ENCODE data around the gene BACE2. TPM values are rescaled to one million over a fixed set of nuclear protein-coding genes. Genes with fewer than 3 reads are reported as not detected.
"Not testable (repeated sequence)": the region's sequence is repeated elsewhere in the genome, so short reads cannot be mapped to it uniquely, and the experiment has no call there.

The BACE2 gene
- total RNA-seq, 2 experiments from 2014 or later = 0.77 to 1.1 TPM

- no peaks in the 10 kb centered on the region for H3K9me3 Mint-ChIP-seq
- no peak overlapping the region for H3K27ac Mint-ChIP-seq
- ChIA-PET CTCF (interaction anchor here (1.0 kb wide), 1 partner anchor 9 kb away, joined by 3 read pairs; no protein-coding TSS in a partner anchor), POLR2A (no interaction called here)
- intact Hi-C loops (cut with micrococcal nuclease) = no loop called here
- H3K27me3 Mint-ChIP-seq = peaks cover 19% of the 10 kb centered on the region
- H3K4me1 Mint-ChIP-seq (ENCODE audit: low read depth) = peaks cover 4% of the 10 kb centered on the region
- no peak for DNase-seq
- no peak overlapping the region for H3K4me3 Mint-ChIP-seq
- no peaks in the 10 kb centered on the region for H3K36me3 Mint-ChIP-seq
These were observed 122.3 kb downstream of the BACE2 start for GRCh38 chr21:41290106-41290799.

DNA sequence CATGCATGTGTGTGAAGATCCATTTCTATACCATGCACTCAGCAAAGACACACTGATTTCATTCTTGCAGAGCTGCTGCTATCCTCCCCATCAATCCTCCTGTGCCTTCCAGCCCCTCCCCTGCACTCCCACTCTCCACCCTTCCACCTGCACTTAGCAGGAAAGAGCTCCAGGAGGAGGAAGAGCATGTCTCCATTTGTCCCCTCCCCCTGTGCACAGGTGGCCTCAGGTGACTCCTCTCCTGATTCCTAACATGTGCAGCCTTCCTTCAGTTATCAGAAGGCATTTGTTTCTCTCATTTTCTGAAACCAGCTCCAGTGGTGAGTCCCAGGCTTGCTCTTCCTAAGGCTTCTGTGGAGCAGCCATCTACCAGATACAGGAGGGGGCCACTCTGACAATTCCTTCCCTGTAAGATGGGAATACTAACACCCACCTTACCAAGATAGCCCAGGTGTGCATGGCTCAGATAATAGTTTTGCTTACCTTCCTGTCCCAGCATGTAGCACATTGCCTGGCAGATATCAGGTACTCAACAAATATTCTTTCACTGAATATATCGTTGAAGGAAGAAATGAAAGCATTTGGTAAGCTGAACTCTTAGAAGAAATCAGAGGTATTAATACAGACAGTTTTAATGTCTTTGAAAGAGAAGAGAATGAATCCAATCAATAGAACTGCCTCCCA, 126.7 kb downstream of the BACE2 start:
- Mint-ChIP-seq H3K4me3 (no peak overlapping the region), H3K4me1 (ENCODE audit: low read depth) (peaks cover 4% of the 10 kb centered on the region), H3K27me3 (peaks cover 33% of the 10 kb centered on the region), H3K27ac (no peak overlapping the region), H3K36me3 (no peaks in the 10 kb centered on the region), H3K9me3 (peaks cover 7% of the 10 kb centered on the region)
- intact Hi-C loops (cut with micrococcal nuclease) = no loop called here
- DNase-seq = no peak
- POLR2A ChIA-PET = no interaction called here
- CTCF ChIA-PET = interaction anchor here (5.0 kb wide), 1 partner anchor 12 kb away, joined by 20 read pairs; no protein-coding TSS in a partner anchor

GRCh38 chr21:41295721-41296254, 127.8 kb downstream of the BACE2 start:
- CTCF ChIA-PET = interaction anchor here (1.3 to 5.0 kb wide), 2 partner anchors 13 to 165 kb away, joined by 3 to 20 read pairs; no protein-coding TSS in a partner anchor
- POLR2A ChIA-PET = no interaction called here
- no peak overlapping the region for H3K27ac Mint-ChIP-seq
- H3K4me3 Mint-ChIP-seq = no peak overlapping the region
- DNase-seq = no peak
- intact Hi-C loops (cut with micrococcal nuclease) = no loop called here
- peaks cover 4% of the 10 kb centered on the region for H3K4me1 Mint-ChIP-seq (ENCODE audit: low read depth)
- H3K27me3 Mint-ChIP-seq = peaks cover 31% of the 10 kb centered on the region
- no peaks in the 10 kb centered on the region for H3K36me3 Mint-ChIP-seq
- H3K9me3 Mint-ChIP-seq = peaks cover 7% of the 10 kb centered on the region

GRCh38 chr21:41302976-41303375, 135.0 kb downstream of the BACE2 start:
- no peaks in the 10 kb centered on the region for H3K36me3 Mint-ChIP-seq
- intact Hi-C loops (cut with micrococcal nuclease) = no loop called here
- peaks cover 6% of the 10 kb centered on the region for H3K27me3 Mint-ChIP-seq
- no peaks in the 10 kb centered on the region for H3K4me1 Mint-ChIP-seq (ENCODE audit: low read depth)
- ChIA-PET POLR2A (no interaction called here), CTCF (no interaction called here)
- DNase-seq = no peak
- no peak overlapping the region for H3K4me3 Mint-ChIP-seq
- H3K9me3 Mint-ChIP-seq = peaks cover 7% of the 10 kb centered on the region
- H3K27ac Mint-ChIP-seq = no peak overlapping the region

DNA sequence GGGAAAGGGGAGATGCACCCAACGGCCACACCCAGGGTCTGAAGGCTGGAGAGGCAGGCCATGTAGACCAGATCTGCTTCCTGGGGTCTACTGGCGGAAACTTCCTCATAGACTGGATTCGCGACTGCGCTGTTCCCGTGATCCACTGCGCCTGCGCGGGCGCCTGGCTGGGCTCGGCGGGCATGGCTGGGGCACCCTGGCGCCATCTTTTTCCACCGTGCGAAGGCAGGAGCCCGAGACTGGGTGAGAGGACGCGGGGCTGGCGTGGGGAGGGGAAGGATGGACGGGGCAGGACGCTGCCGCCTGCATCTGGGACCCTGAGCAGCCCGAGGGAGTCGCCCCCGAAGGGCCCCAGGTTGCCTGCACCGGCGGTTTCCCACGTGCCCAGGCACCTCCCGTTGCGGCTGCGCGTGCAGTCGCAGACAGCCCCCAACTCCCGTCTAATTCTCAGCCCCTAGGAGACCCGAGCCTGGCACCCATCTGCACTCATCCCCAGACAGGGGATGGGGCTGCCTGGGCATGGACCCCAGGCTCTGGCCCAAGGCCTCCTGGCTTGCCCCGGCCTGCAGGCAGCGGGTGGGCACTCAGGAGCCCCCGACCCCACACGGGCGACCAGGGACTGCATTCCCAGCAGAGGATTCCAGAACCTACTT, 136.2 kb downstream of the BACE2 start:
- no peak overlapping the region for H3K4me3 Mint-ChIP-seq
- H3K4me1 Mint-ChIP-seq (ENCODE audit: low read depth) = no peaks in the 10 kb centered on the region
- H3K27ac Mint-ChIP-seq = no peak overlapping the region
- ChIA-PET POLR2A (no interaction called here), CTCF (no interaction called here)
- no peak for DNase-seq
- intact Hi-C loops (cut with micrococcal nuclease) = no loop called here
- H3K9me3 Mint-ChIP-seq = no peaks in the 10 kb centered on the region
- H3K36me3 Mint-ChIP-seq = no peaks in the 10 kb centered on the region
- peaks cover 4% of the 10 kb centered on the region for H3K27me3 Mint-ChIP-seq

DNA sequence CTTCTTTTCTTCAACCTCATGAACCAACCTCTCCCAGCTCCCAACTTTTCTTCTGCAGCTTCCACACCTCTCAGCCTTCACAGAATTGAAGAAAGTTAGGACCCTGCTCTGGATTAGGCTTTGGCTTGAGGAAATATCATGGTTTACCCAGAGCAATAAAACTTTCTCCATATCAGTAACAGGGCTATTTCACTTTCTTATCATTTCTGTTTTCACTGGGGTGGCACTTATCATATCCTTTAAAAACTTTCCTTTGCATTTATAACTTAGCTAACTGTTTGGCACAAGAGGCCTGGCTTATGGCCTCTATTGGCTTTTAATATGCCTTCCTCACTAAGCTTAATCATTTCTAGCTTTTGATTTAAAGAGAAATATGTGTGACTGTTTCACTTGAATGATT, 139.3 kb downstream of the BACE2 start:
- H3K27ac Mint-ChIP-seq = no peak overlapping the region
- DNase-seq = no peak
- H3K4me1 Mint-ChIP-seq (ENCODE audit: low read depth) = no peaks in the 10 kb centered on the region
- H3K9me3 Mint-ChIP-seq = no peaks in the 10 kb centered on the region
- intact Hi-C loops (cut with micrococcal nuclease) = no loop called here
- peaks cover 11% of the 10 kb centered on the region for H3K27me3 Mint-ChIP-seq
- H3K36me3 Mint-ChIP-seq = no peaks in the 10 kb centered on the region
- H3K4me3 Mint-ChIP-seq = no peak overlapping the region
- CTCF ChIA-PET = interaction anchor here (1.4 kb wide), 1 partner anchor 24 kb away, joined by 4 read pairs; no protein-coding TSS in a partner anchor
- POLR2A ChIA-PET = no interaction called here

DNA sequence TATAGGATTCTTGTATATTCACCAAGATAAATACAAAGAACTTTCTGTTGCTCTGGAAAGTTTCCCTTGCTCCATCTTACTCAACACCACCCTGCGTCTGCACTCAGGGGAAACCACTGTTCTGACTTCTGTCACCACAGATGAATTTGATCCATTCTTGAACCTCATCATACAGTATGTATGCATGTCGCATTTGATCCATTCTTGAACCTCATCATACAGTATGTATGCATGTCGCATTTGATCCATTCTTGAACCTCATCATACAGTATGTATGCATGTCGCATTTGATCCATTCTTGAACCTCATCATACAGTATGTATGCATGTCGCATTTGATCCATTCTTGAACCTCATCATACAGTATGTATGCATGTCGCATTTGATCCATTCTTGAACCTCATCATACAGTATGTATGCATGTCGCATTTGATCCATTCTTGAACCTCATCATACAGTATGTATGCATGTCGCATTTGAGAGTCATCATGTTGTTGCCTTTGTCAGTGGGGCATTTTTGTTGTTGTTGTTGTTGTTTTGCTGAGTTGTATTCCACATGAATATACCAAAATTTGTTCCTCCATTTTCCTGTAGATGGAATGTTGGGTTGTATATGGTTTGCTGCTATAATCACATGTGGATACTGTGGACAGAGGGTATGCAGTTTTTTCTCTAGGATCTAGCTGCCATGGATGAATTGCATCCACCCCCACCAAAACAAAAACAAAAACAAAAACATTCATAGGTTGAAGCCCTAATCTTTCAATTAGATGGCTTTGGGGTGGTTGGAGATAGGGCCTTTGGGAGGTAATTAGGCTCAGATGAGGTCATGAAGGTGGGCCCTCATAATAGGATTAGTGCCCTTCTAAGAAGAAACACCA, 145.6 kb downstream of the BACE2 start:
- H3K9me3 Mint-ChIP-seq; H3K4me3 Mint-ChIP-seq; H3K36me3 Mint-ChIP-seq; CTCF ChIA-PET; H3K4me1 Mint-ChIP-seq (ENCODE audit: low read depth); DNase-seq; POLR2A ChIA-PET; H3K27ac Mint-ChIP-seq; intact Hi-C loops (cut with micrococcal nuclease): not testable (repeated sequence)
- H3K27me3 Mint-ChIP-seq = peaks cover 39% of the 10 kb centered on the region

DNA sequence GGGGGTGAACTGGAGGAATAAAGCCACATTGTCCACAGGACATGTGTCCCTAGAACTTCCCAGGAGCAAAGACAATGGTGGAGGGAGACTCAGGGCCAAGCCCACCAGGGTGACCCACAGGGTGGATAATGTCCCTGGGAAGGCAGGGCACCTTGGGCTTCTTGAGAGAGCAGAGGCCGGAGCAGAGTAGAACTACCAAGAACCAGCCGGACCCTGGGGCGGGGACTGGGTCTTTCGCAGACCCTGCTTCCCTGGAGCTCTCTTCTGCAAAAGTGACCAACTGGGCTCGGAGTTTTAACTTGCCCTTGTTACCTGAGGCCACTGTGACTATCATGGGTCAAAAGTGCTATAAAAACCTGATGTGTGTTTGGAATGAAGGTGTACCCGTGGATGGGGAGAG, 147.8 kb downstream of the BACE2 start:
- CTCF ChIA-PET = no interaction called here

GRCh38 chr21:41316200-41317062, 148.5 kb downstream of the BACE2 start, which contains the start of gene FAM3B:
Gene FAM3B (plus strand): TSS chr21:41316801. CDS start chr21:41316880, 79 bp downstream.
- Mint-ChIP-seq H3K27me3 (peaks cover 35% of the 10 kb centered on the region), H3K4me3 (no peak within 1 kb of the TSS), H3K36me3 (no peaks in the 10 kb centered on the region), H3K4me1 (ENCODE audit: low read depth) (peaks cover 3% of the 10 kb centered on the region), H3K27ac (no peak within 1 kb of the TSS), H3K9me3 (no peaks in the 10 kb centered on the region)
- DNase-seq = no peak
- ChIA-PET POLR2A (no interaction called here), CTCF (no interaction called here)
- intact Hi-C loops (cut with micrococcal nuclease) = no loop called here

More for the DNA sequence above, 147.8 kb downstream of the BACE2 start:
- POLR2A ChIA-PET = no interaction called here
- H3K4me3 Mint-ChIP-seq = no peak overlapping the region
- intact Hi-C loops (cut with micrococcal nuclease) = no loop called here
- H3K36me3 Mint-ChIP-seq = no peaks in the 10 kb centered on the region
- no peak for DNase-seq
- H3K9me3 Mint-ChIP-seq = no peaks in the 10 kb centered on the region
- H3K4me1 Mint-ChIP-seq (ENCODE audit: low read depth) = peaks cover 3% of the 10 kb centered on the region
- peaks cover 35% of the 10 kb centered on the region for H3K27me3 Mint-ChIP-seq
- no peak overlapping the region for H3K27ac Mint-ChIP-seq

DNA sequence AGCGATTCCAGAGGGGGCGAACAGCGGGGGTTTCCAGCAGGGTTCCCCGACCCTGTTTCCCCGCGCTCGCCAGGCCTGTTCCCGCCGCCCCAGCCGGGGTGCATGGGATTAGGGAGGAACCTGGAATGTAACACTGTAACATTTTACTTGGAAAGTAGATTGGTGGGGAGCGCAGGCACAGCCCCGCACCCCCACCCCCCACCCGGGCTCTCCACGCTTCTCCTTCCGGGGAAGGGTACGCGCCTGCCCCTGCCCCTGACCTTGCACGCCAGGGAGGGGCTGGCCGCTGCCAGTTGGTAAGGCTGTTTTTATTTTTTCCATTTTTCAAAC, 149.1 kb downstream of the BACE2 start:
- DNase-seq = no peak
- H3K27ac Mint-ChIP-seq = no peak overlapping the region
- no peaks in the 10 kb centered on the region for H3K36me3 Mint-ChIP-seq
- CTCF ChIA-PET = no interaction called here
- intact Hi-C loops (cut with micrococcal nuclease) = no loop called here
- POLR2A ChIA-PET = no interaction called here
- peaks cover 3% of the 10 kb centered on the region for H3K4me1 Mint-ChIP-seq (ENCODE audit: low read depth)
- H3K9me3 Mint-ChIP-seq = no peaks in the 10 kb centered on the region
- H3K27me3 Mint-ChIP-seq = peaks cover 32% of the 10 kb centered on the region
- H3K4me3 Mint-ChIP-seq = no peak overlapping the region

- Mint-ChIP-seq H3K36me3 (no peaks in the 10 kb centered on the region), H3K27ac (no peak overlapping the region), H3K4me1 (ENCODE audit: low read depth) (peaks cover 3% of the 10 kb centered on the region), H3K9me3 (no peaks in the 10 kb centered on the region), H3K27me3 (peaks cover 32% of the 10 kb centered on the region), H3K4me3 (no peak overlapping the region)
- DNase-seq = no peak
- POLR2A ChIA-PET = no interaction called here
- CTCF ChIA-PET = interaction anchor here (1.2 kb wide), 1 partner anchor 35 kb away, joined by 3 read pairs; no protein-coding TSS in a partner anchor
- intact Hi-C loops (cut with micrococcal nuclease) = no loop called here
These were observed 149.5 kb downstream of the BACE2 start for GRCh38 chr21:41317458-41317857.

Data from activated CD4-positive, alpha-beta memory T cell treated with anti-CD3 and anti-CD28 coated beads for 36 hours (primary cell).